Midbrain (tissue), 1 donor: Measurements from ENCODE around the gene PLPPR1.
"Not testable (repeated sequence)": the region's sequence is repeated elsewhere in the genome, so short reads cannot be mapped to it uniquely, and the experiment has no call there.

Experiments
- DNase-seq: peaks from one replicate; lab custom pipeline; 2025; lab: John Stamatoyannopoulos, UW

PLPPR1 gene

DNA sequence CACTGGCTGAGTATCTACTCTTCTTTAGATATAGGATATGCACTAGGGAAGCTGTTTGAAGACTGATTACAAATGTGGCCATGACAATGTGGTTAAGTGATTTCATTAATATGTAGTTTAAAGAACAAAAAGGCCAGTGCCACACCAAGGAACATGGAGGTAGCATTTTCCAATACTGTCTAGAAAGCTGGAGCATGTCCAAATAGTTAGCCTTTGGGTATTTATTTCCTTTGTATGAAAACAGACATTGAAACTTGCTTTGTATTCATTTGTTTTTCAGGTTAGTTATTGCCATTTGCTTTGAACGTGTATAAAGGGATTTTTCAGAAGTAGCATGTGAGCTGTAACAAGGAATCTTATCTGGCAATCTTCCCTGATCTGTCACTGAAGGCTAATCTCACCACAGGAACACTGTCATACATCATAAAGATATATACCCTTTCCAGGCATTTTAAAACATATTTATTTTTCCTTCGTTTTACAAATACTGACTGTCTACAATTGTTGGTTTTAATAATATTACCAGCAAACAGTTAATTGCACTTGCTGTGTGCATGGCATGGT is 93.4 kb downstream of the PLPPR1 start:
- no peak for DNase-seq

GRCh38 chr9:101126556-101126955 is 98.0 kb downstream of the PLPPR1 start:
- DNase-seq = no peak

GRCh38 chr9:101127369-101127768 is 98.8 kb downstream of the PLPPR1 start:
- DNase-seq = not testable (repeated sequence)

- DNase-seq = no peak
Measured at GRCh38 chr9:101128623-101129022, 100.1 kb downstream of the PLPPR1 start.

- no peak for DNase-seq
Measured at GRCh38 chr9:101130054-101130453, 101.5 kb downstream of the PLPPR1 start.

- no peak for DNase-seq
Measured at GRCh38 chr9:101131326-101131725, 102.8 kb downstream of the PLPPR1 start.

GRCh38 chr9:101132801-101133200 is 104.3 kb downstream of the PLPPR1 start:
- DNase-seq = no peak

DNA sequence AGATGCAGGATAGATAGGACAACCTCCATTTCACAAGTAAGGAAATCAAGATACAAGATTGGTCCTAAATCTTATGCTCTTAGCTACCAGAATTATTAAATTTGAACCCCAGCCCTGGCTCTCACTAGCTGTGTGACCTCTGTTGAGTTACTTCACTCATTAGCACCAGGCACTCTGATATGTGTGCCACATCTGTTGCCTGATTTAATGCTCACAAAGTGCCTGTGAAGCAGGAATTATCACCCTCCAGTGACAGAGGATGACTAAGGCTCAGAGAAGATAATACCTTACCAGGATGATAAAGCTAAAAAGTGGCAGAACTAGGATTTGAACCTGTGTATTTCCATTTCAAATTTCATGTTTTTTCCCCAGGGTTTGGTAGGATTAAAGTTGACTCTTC is 110.0 kb downstream of the PLPPR1 start:
- DNase-seq = no peak

DNA sequence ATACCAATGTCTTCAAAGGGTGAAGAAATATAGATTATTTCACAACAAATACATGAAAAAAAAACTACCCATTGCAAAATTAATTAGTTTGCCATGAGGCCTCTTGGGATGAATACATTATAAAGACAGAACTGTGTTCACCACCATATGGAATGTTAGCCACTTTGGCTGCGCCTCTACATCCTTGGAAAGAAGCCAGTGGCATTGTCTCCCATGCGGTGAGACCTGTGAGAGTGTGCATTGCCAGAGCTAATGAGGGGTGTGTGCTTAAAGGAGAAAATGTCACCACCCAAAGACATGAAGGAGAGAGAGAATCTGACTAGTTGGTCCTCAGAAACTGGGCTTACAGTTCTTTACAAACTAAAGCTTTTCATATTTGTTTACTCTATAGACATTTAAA is 110.6 kb downstream of the PLPPR1 start:
- DNase-seq = no peak

- DNase-seq = no peak
Measured at GRCh38 chr9:101140764-101141163, 112.2 kb downstream of the PLPPR1 start.

DNA sequence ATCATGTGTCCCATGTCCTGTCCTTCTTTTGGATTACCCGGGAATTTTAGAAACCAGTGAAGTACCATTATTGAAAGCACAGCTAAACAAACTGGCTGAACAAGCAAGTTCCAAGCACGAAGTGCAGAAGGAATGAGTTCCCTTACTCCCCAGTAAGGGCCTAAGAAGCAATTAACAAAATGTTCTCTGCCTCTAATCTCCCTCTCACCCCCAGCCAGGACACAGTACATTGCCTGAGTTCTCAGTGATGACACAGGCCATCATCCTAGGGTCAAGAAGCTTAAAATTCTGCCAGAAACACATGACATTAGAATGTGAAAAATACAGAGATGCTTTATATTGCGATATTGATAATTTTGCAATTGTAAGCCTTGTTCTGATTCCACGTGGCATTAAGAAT is 118.0 kb downstream of the PLPPR1 start:
- no peak for DNase-seq

DNA sequence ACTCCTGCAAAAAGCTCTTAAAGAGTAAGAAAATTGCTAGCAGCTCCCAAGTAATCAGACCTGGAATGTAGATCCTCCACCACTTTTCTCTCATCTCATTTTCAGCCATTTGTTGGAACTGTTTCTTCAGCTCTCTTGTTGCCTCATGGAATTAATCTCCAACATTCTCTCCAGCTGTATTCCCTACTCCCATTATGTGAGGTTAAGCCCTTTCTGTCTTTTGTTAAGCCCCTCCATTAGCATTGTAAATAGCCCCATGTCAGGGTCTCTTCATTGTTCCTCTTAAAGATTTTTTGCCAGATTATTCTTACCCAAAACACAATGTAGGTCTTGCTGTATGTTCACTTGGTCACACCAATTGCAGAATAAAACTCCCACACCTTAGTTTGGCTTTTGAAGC is 119.8 kb downstream of the PLPPR1 start:
- no peak for DNase-seq

GRCh38 chr9:101158361-101158760 is 129.8 kb downstream of the PLPPR1 start:
- DNase-seq = no peak

- DNase-seq = peak; percentile 80
Measured at GRCh38 chr9:101162231-101162630, 133.7 kb downstream of the PLPPR1 start.

DNA sequence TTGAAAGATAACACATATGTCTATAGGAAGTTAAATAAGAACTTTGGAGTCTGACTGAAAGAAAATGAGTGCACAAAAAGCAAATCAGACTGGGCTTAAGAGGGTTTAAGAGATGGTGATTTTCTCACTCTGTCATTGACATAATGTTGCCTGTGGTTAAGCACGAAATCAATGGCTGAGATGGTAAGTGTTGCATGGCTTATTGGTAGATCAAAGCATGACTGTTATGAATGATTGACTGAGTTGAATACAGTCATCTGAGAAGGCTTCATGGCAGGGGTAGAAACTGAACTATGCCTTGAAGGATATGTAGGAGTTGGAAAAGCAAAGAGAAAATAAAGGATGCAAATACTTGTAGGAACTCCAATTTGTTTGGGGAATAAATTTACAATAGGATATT is 136.6 kb downstream of the PLPPR1 start:
- no peak for DNase-seq

DNA sequence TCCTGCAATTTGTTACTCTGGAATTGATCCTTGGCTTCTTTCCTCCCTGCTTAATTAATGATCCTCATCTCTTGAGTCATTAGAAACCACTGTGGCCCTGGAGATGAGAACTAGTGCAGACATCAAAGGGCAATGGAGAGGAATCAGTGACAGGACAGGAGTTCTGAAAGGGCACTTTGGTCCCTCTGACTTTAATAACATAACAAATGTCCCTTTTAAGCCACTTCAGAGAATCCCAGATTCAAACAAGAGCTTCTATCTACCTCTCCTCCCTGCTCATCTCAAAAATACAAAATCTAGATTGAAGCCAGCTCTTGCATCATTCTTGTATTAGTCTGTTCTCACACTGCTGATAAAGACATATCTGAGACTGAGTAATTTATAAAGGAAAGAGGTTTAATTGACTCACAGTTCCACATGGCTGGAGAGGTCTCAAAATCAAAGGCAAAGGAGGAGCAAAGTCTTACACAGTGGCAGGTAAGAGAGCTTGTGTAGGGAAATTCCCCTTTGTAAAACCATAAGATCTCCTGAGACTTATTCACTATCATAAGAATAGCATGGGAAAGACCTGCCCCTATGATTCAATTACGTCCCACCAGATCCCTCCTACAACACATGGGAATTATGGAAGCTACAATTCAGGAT is 139.1 kb downstream of the PLPPR1 start:
- no peak for DNase-seq

GRCh38 chr9:101172616-101173015 is 144.1 kb downstream of the PLPPR1 start:
- no peak for DNase-seq

DNA sequence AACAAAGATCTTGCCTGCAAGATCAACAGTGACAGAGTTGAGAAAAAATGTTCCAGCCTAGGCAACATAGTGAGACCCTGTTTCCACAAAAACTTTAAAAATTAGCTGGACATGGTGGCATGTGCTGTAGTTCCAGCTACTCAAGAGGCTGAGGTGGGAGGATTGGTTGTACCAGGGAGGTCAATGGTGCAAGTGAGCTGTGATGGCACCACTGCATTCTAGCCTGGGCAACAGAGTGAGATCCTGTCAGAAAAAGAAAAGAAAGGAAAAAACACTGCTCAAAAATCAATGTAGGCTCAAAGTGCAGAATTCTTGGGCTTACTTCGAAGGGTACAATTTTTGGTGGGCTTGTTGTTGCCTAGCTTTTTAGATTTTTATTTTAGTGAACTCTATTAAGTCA is 145.4 kb downstream of the PLPPR1 start:
- DNase-seq = no peak

GRCh38 chr9:101176384-101176783 is 147.9 kb downstream of the PLPPR1 start:
- DNase-seq = no peak

GRCh38 chr9:101184813-101185278 is 156.3 kb downstream of the PLPPR1 start:
- DNase-seq = no peak

- DNase-seq = no peak
Measured at GRCh38 chr9:101191723-101192122, 163.2 kb downstream of the PLPPR1 start.

GRCh38 chr9:101197026-101197425 is 168.5 kb downstream of the PLPPR1 start:
- no peak for DNase-seq

DNA sequence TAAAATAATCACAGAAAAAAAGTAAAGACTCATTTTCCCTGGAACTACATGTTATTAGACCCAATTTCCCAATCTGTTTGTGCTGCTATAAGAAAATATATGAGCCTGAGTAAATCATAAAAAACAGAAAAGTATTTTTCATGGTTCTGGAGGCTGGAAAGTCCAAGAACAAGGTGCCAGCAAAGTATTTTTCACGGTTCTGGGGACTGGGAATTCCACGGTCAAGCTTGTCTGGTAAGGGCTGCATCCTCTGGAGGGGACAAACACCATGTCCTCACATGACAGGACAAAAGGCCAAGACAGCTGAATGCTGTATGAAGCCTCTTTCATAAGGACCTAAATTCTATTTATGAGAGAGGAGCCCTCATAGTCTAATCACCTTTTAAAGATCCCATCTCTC is 172.3 kb downstream of the PLPPR1 start:
- DNase-seq = no peak

GRCh38 chr9:101201630-101202029 is 173.1 kb downstream of the PLPPR1 start:
- DNase-seq = no peak
